Measurements from ENCODE around the gene DIS3. TPM values are rescaled to one million over a fixed set of nuclear protein-coding genes. Genes with fewer than 3 reads are reported as not detected.

Gene DIS3
- total and polyA plus RNA-seq, 10 donors = 9.1 to 33.6 (median 28.0) TPM

DNA sequence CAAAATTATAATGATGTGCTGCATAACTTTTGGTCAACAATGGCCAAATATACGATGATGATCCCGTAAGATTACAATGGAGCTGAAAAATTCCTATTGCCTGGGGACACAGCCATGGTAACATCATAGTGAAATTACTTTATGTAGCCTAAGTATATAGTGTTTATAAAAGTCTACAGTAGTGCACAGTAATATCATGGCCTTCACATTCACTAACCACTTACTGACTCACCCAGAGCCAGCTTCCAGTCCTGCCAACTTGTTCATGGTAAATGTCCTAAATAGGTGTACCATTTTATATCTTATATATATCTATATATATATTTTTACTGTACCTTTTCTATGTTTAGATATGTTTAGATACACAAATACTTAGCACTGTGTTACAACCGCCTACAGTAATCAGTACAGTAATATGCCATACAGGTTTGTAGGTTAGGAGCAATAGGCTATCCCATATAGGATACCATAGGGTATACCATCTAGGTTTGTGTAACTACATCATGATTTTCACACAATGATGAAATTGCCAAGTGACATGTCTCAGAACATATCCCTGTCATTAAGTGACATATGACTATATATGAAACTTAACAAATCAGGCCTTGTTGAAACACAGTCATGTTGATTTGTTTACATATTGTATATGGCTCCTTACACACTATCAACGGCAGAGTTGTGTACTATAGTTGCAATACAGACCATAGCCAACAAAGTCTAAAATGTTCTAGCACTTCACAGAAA is 23.7 kb downstream of the DIS3 start:
- no peak overlapping the region for H3K27ac ChIP-seq
- peaks cover 0 to 100% (median 90%) of the 10 kb centered on the region in 6 donors for H3K36me3 ChIP-seq
- WGBS, 5 donors = 69 to 74% (median 70%) methylated on average over 4 of the region's 4 CpGs
- H3K4me1 ChIP-seq = no peaks in the 10 kb centered on the region
- intact Hi-C loops (cut with DNase I; ENCODE audit: low total_unique reads) = no loop called here
- H3K9me3 ChIP-seq = no peaks in the 10 kb centered on the region
- no peaks in the 10 kb centered on the region for H3K27me3 ChIP-seq (replicated peaks in 1 of 7)
- no peak overlapping the region for H3K4me3 ChIP-seq
- TF ChIP-seq CTCF (IDR thresholded peaks at IDR 0.05 in 8 of 11, conservative IDR thresholded peaks at IDR 0.05 in 3 of 11) (no peak), POLR2A (IDR thresholded peaks at IDR 0.05) (no peak), POLR2AphosphoS5 (IDR thresholded peaks at IDR 0.05) (no peak)
- DNase-seq = no peak

DNA sequence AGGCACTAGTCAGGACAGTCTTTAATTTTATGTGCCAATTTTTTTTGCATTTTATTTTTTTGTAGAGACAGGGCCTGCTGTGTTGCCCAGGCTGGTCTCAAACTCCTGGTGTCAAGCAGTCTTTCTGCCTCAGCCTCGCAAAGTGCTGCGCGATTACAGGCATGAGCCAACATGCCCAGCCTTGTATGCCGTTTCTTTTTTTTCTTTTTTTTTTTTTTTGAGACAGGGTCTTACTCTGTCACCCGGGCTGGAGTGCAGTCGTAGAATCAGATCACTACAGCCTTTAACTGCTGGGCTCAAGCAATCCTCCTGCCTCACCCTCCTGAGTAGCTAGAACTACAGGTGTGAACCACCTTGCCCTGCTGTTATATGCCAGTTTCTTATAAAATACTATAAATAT is 27.6 kb downstream of the DIS3 start:
- intact Hi-C loops (cut with DNase I; ENCODE audit: low total_unique reads) = no loop called here
- Histone ChIP-seq H3K4me3 (no peak overlapping the region), H3K36me3 (peaks cover 0 to 100% (median 71%) of the 10 kb centered on the region in 6 donors), H3K4me1 (no peaks in the 10 kb centered on the region), H3K27ac (no peak overlapping the region), H3K9me3 (peaks cover 0 to 4% (median 0%) of the 10 kb centered on the region in 8 donors), H3K27me3 (replicated peaks in 1 of 7) (no peaks in the 10 kb centered on the region)
- no peak for TF ChIP-seq CTCF (IDR thresholded peaks at IDR 0.05 in 8 of 11, conservative IDR thresholded peaks at IDR 0.05 in 3 of 11)
- no peak for DNase-seq
- WGBS, 5 donors = 87 to 96% (median 94%) methylated on average over 6 of the region's 6 CpGs

- Histone ChIP-seq H3K27ac (no peak overlapping the region), H3K27me3 (replicated peaks in 1 of 7) (no peaks in the 10 kb centered on the region), H3K4me1 (no peaks in the 10 kb centered on the region), H3K9me3 (peaks cover 0 to 4% (median 0%) of the 10 kb centered on the region in 8 donors), H3K36me3 (peaks cover 0 to 100% (median 64%) of the 10 kb centered on the region in 6 donors), H3K4me3 (no peak overlapping the region)
- no peak for DNase-seq
- TF ChIP-seq POLR2A (IDR thresholded peaks at IDR 0.05) (no peak), CTCF (IDR thresholded peaks at IDR 0.05 in 8 of 11, conservative IDR thresholded peaks at IDR 0.05 in 3 of 11) (no peak), POLR2AphosphoS5 (IDR thresholded peaks at IDR 0.05) (no peak)
- intact Hi-C loops (cut with DNase I; ENCODE audit: low total_unique reads) = no loop called here
Observed at GRCh38 chr13:72751220-72751619, 30.5 kb downstream of the DIS3 start.

GRCh38 chr13:72745260-72745659 is 36.4 kb downstream of the DIS3 start:
- H3K4me1 ChIP-seq = no peaks in the 10 kb centered on the region
- 55 to 86% (median 79%) methylated on average over 1 of the region's 1 CpG for WGBS, 5 donors
- no peak overlapping the region for H3K4me3 ChIP-seq
- no peaks in the 10 kb centered on the region for H3K27me3 ChIP-seq (replicated peaks in 1 of 7)
- TF ChIP-seq POLR2A (IDR thresholded peaks at IDR 0.05) = no peak
- TF ChIP-seq CTCF (IDR thresholded peaks at IDR 0.05 in 8 of 11, conservative IDR thresholded peaks at IDR 0.05 in 3 of 11) = no peak
- no peak for DNase-seq
- intact Hi-C loops (cut with DNase I; ENCODE audit: low total_unique reads) = no loop called here
- H3K36me3 ChIP-seq = peaks cover 0 to 92% (median 32%) of the 10 kb centered on the region in 6 donors
- H3K9me3 ChIP-seq = no peaks in the 10 kb centered on the region
- no peak overlapping the region for H3K27ac ChIP-seq
